Effector CD4-positive, alpha-beta T cell (primary cell): ENCODE results near the gene NFE2L3.
"Not testable (repeated sequence)": the region's sequence is repeated elsewhere in the genome, so short reads cannot be mapped to it uniquely, and the experiment has no call there.

Experiments used
- DNase-seq: peaks from one replicate; pipeline ENCODE4 v3.0.0-alpha.2; 2020

Gene NFE2L3

GRCh38 chr7:26169271-26169670, 17.3 kb downstream of the NFE2L3 start:
- no peak for DNase-seq

DNA sequence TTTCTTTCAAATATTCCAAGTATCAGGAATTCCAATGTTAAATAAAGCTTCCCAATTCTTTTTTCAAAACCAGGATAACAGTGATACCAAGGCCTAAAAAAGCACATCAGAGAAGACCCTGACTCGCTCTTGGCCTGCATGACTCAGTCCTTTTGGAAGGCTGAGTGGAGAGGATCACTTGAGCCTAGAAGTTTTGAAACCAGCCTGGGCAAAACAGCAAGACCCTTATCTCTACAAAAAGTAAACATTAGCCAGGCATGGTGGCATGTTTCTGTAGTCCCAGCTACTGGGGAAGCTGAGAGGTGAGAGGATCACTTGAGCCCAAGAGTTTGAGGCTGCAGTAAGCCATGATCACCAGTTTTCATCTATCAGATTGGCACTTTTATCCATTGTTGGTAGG, 18.7 kb downstream of the NFE2L3 start:
- DNase-seq = no peak

DNA sequence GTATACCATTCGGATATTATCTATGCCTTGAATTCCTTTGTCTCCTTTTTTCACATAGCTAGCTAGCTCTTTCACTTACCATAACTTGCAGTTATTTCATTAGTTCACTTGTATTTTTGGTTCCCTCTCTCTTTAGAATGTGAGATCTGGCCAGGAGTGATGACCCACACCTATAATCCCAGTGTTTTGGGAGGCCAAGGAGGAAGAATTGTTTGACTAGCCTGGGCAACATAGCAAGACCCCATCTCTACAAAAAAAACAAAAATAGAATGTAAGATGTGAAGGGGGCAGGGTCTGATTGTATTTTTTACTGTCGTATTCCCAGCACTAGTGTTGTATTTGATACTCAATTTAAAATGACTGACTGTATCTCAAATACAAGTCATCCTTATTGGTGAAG, 19.6 kb downstream of the NFE2L3 start:
- DNase-seq = no peak

DNA sequence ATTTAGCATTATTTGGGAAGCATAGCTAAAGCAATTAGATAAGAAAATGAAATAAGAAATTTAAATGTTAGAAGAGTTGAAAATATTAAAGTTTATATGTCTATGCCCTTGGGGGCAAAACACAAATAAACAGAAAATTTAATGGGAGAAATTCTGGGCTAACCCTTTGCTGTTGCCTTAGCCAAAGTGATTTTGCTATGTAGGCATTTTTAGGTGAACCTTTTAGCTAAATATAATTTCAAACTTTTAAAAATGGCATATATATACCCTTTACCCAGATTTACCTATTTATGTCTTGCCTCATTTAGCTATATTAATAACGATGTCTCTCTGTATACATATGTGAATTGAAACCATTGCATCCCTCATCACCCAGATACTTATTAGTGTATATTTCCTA, 20.1 kb downstream of the NFE2L3 start:
- DNase-seq = no peak

DNA sequence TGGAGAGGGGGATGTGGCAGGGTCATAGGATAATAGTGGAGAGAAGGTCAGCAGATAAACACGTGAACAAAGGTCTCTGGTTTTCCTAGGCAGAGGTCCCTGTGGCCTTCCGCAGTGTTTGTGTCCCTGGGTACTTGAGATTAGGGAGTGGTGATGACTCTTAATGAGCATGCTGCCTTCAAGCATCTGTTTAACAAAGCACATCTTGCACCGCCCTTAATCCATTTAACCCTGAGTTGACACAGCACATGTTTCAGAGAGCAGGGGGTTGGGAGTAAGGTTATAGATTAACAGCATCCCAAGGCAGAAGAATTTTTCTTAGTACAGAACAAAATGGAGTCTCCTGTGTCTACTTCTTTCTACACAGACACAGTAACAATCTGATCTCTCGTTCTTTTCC, 23.9 kb downstream of the NFE2L3 start:
- not testable (repeated sequence) for DNase-seq

- not testable (repeated sequence) for DNase-seq
Measured at GRCh38 chr7:26176696-26177095, 24.7 kb downstream of the NFE2L3 start.

GRCh38 chr7:26177269-26177668, 25.3 kb downstream of the NFE2L3 start:
- DNase-seq = not testable (repeated sequence)

- DNase-seq = no peak
Measured at GRCh38 chr7:26178272-26178960, 26.4 kb downstream of the NFE2L3 start.

GRCh38 chr7:26179422-26179821, 27.4 kb downstream of the NFE2L3 start:
- no peak for DNase-seq

DNA sequence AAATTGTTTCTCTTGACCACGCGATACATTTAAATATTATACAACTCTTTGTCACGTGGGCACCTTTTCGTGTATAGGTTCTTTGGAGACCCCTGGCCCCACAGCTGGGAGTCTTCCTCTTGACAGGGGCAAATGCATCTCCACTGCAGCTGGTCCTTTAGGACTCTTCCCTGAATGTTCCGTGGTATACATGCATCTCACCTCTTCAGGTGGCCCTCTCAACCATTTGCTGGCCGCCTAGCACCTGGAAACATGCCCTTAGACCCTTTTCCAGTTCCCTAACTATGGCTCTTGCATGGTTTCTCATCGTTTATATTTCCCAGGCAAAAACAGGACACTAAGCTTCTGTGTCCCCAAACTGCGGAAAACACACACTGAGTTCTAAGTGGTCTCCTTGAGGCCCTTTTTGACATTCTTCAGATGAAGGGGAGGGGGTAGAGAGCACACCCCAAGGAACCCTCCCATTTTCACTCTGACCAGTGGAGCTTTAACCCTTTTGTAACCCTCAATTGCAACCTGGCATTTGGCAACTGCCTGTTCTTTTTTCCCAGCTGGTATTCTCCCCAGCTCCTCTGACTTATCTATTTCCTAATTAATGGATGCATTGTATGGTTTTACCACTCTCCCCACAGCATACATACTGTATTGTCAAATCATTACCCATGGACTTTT, 28.0 kb downstream of the NFE2L3 start:
- DNase-seq = no peak

DNA sequence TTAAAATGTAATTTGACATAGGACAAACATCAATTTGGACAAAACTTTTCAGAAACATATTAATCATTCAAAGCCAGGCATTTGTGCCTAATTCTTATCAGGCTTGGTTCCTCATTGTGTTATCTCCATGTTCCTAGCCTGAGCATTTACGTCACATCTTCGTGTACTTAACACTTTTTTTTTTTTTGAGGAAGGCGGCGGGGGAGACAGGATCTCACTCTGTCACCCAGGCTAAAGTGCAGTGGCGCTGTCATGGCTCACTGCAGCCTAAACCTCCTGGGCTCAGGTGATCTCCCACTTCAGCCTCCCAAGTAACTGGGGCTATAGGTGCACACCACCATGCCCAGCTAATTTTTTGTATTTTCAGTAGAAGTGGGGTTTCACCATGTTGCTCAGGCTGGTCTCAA, 28.8 kb downstream of the NFE2L3 start:
- no peak for DNase-seq

GRCh38 chr7:26181474-26182227, 29.7 kb downstream of the NFE2L3 start:
- no peak for DNase-seq

DNA sequence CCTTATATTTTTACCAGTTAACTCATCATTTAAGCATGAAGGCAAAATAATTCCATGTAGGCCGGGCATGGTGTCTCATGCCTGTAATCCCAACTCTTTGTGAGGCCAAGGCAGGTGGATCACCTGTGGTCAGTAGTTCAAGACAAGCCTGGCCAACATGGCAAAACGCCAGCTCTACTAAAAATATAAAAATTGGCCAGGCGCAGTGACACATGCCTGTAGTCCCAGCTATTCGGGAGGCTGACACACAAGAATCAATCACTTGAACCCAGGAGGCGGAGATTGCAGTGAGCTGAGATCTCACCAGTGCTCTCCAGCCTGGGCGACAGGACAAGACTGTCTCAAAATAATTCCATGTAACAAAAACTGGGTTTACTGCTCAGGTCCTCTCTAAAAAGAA, 30.3 kb downstream of the NFE2L3 start:
- DNase-seq = no peak

DNA sequence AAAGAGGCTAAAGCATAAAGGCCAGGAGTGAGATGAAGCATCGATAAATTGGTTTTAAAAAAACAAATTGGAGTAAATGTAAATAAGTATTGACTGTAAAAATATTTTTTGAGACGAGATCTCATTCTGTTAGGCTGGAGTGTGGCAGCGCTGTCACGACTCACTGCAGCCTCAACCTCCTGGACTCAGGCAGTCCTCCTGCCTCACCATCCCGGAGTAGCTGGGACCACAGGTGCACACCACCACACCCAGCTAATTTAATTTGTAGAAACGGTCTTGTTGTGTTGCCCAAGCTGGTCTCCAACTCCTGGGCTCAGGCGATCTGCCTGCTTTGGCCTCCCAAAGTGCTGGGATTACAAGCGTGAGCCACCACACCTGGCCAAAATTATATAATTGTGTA, 30.7 kb downstream of the NFE2L3 start:
- no peak for DNase-seq

DNA sequence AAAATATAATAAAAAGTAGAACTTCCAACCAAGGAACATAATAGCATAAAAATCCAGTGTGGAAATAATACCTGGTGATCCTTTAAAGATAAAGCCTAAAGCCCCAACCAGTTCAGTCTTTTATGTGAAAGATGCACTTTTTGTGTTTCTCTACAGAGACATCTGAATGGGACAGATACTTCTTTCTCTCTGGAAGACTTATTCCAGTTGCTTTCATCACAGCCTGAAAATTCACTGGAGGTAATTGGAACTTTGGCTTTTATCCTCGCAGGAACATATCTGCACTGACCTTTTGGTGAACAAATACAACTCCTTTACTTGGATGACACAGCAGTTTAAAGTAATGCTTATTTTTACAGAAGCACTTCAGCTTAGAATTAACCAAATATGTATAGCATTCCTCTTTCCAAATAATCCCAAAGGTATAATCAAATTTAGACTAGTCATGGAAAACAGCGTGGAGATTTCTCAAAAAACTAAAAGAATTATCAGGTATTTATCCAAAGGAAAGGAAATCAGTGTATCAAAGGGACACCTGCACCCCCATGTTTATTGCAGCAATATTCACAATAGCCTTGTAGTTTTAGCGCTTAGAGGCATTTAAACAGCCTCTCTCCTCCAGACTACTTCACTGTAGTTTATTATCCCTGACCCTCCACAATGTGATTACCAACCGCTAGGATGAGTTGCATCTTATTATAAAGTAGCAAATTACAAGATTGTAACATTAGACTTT, 31.7 kb downstream of the NFE2L3 start:
- DNase-seq = no peak

- DNase-seq = not testable (repeated sequence)
Measured at GRCh38 chr7:26184281-26185101, 32.5 kb downstream of the NFE2L3 start.

DNA sequence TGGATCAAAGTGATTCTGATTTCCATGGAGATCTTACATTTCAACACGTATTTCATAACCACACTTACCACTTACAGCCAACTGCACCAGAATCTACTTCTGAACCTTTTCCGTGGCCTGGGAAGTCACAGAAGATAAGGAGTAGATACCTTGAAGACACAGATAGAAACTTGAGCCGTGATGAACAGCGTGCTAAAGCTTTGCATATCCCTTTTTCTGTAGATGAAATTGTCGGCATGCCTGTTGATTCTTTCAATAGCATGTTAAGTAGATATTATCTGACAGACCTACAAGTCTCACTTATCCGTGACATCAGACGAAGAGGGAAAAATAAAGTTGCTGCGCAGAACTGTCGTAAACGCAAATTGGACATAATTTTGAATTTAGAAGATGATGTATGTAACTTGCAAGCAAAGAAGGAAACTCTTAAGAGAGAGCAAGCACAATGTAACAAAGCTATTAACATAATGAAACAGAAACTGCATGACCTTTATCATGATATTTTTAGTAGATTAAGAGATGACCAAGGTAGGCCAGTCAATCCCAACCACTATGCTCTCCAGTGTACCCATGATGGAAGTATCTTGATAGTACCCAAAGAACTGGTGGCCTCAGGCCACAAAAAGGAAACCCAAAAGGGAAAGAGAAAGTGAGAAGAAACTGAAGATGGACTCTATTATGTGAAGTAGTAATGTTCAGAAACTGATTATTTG, 33.3 kb downstream of the NFE2L3 start:
- no peak for DNase-seq

DNA sequence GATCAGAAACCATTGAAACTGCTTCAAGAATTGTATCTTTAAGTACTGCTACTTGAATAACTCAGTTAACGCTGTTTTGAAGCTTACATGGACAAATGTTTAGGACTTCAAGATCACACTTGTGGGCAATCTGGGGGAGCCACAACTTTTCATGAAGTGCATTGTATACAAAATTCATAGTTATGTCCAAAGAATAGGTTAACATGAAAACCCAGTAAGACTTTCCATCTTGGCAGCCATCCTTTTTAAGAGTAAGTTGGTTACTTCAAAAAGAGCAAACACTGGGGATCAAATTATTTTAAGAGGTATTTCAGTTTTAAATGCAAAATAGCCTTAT, 33.8 kb downstream of the NFE2L3 start:
- no peak for DNase-seq

DNA sequence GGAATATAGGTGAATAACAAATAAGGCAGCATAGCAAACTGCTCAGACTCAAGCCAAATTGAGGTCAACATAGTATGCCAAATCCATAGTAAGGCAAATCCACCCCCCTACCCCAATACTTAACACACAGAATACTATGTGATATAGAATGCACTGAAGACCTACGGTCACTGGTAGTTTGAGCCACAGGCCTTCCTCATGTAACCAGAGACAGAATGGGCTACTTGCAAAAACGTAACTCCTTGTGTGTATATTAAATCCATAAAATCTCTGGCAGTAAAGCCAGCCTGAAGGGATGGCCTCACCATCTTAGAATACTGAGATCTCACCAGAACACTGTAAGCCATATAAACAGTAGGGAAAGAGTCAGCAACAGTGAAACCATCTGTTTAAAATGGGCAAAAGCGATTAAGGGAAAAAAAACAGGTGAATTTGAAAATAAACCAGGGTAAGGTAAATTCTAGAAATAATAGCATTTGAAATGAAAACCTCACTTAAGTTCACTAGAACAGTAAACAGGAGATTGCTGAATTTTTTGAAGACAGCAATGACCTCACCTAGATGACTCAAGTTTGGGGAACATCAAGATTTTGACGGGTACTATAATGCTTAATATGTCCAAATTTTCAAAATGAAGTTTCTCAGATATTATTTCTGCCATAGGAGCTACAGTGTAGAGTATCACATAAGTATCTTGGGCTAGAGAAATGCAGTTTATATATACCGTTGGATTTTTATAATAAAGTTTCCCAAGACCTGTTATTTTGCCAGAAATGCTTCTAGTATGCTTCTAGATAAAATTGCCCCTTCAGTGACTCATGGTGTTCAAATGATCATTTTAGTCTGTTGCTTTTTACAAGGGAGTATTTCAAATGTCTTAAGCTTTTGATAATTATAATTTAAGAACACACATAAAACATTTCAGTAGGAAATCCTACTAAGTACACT, 34.6 kb downstream of the NFE2L3 start:
- DNase-seq = no peak

GRCh38 chr7:26187380-26188205, 35.6 kb downstream of the NFE2L3 start:
- no peak for DNase-seq
